ENCODE measurements around the gene PKD2.

GRCh38 chr4:88059766-88060165 is 52.3 kb downstream of the PKD2 start:
- TF ChIP-seq, protein P1, sequence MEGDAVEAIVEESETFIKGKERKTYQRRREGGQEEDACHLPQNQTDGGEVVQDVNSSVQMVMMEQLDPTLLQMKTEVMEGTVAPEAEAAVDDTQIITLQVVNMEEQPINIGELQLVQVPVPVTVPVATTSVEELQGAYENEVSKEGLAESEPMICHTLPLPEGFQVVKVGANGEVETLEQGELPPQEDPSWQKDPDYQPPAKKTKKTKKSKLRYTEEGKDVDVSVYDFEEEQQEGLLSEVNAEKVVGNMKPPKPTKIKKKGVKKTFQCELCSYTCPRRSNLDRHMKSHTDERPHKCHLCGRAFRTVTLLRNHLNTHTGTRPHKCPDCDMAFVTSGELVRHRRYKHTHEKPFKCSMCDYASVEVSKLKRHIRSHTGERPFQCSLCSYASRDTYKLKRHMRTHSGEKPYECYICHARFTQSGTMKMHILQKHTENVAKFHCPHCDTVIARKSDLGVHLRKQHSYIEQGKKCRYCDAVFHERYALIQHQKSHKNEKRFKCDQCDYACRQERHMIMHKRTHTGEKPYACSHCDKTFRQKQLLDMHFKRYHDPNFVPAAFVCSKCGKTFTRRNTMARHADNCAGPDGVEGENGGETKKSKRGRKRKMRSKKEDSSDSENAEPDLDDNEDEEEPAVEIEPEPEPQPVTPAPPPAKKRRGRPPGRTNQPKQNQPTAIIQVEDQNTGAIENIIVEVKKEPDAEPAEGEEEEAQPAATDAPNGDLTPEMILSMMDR (conservative IDR thresholded peaks at IDR 0.05 in 1 of 2, IDR thresholded peaks at IDR 0.05 in 1 of 2; ENCODE audit: low read depth in 1 of 2, low read length in 2 of 2), result no peak
- no peak for TF ChIP-seq EZH2 (IDR thresholded peaks at IDR 0.05; ENCODE audit: low read length, missing control alignments)

Measured in fibroblast of lung (primary cell).